Erythroblast (primary cell): ENCODE data around the gene GDF10.

ENCODE experiments used
- DNase-seq, 2 experiments: peaks; one replicate each; lab custom pipeline; 2025; lab: John Stamatoyannopoulos, UW
- GATA1 ChIP-seq: IDR thresholded peaks from 2 replicates; pipeline ENCODE4 v1.6.1; 2011; ENCODE audit warnings: low read depth, mild to moderate bottlenecking, control low read depth, low read length, moderate library complexity
- POLR2A ChIP-seq: IDR thresholded peaks from 2 replicates; pipeline ENCODE4 v1.6.1; 2011; ENCODE audit warnings: mild to moderate bottlenecking, low read length

GDF10 gene

GRCh38 chr10:47333532-47333931, 33.5 kb downstream of the GDF10 start:
- TF ChIP-seq GATA1 (no peak), POLR2A (no peak)
- no peak for DNase-seq

DNA sequence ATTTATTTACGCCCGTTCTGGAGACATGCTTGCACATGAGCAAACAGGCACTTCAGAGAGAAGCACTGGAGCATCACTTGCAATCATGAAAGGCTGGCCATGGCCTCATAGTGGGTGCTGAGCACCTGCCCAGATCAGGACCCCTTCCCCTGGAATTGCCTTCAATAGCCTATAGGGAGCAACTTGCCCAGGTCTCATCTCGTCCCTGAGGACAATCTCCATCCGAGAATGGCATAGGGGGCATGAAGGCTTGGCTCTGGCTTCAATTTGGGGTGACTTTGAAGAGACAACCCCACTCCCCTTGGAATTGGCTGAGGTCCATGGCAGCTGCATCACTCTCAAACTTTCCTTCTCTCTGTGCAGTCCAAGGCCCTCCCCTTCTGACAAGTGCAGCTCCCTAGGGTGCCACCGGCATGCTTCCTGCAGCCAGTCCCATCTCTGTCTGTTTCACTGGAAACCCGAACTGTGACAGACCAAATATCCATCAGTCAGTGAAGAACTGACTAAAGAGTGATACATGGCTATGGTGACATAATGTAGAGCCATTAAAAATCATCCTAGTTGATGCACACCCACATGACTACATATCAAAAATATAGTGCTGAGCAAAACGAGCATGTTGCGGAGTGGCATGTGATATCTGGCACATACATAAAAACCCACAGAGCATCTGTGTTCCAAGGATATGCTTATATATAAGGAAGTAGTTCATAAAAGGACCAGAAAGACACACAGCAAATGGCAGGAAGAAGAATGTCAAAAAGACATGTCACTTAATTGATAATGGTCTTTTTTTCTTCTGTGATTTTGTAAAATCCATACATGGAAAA, 34.7 kb downstream of the GDF10 start:
- no peak for TF ChIP-seq GATA1
- no peak for TF ChIP-seq POLR2A
- no peak for DNase-seq

DNA sequence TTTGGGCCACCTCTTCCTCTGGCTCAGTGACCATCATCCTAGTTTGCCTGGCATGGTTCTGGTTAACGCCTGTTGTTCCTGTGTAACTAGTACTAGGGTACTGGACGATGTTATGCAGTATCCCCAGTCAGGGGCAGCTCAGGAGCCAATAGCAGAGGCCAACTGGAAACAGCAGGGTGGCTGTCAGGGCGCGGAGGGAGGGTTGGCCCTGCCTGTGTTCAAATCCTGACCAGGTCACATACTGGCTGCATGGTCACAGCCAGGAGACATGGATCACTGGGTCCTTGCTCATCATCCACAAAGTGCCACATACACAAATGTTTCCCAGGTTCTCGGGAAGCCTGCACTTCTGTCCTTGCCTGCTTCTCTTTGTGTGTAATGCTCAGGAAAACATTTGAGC, 35.9 kb downstream of the GDF10 start:
- TF ChIP-seq POLR2A (no peak), GATA1 (no peak)
- DNase-seq = no peak

GRCh38 chr10:47336387-47337134, 36.6 kb downstream of the GDF10 start:
- TF ChIP-seq POLR2A = no peak
- TF ChIP-seq GATA1 = no peak
- peak; percentile 37 to 40 for DNase-seq

GRCh38 chr10:47337310-47337709, 37.3 kb downstream of the GDF10 start:
- TF ChIP-seq GATA1 (no peak), POLR2A (no peak)
- no peak for DNase-seq

DNA sequence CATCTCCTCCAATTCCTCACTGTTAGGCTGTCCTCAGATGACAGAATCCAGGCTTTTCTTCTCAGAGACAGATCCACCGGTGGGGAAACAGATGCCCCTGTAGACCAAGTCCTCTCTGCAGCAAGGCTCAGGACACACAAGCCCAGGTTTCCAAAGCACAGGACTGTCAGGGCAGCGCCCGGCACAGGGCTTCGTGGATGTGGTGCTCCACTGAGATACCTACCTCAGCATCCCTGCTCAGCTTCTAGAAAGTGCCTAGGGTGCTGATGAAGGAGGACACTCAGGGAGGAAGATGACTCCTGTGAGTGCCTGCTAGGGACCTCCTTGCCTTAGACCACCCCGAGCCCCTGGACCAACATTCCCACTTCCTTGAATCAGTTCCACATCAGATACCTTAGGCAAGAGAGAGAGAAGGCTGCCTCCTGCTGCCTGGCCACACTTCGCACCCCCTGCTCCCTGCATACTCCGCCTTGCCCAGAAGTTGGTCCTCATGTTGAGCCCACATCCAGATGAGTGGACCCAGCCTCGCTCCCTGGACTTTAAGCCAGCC, 39.3 kb downstream of the GDF10 start:
- no peak for DNase-seq
- TF ChIP-seq GATA1 = no peak
- no peak for TF ChIP-seq POLR2A

DNA sequence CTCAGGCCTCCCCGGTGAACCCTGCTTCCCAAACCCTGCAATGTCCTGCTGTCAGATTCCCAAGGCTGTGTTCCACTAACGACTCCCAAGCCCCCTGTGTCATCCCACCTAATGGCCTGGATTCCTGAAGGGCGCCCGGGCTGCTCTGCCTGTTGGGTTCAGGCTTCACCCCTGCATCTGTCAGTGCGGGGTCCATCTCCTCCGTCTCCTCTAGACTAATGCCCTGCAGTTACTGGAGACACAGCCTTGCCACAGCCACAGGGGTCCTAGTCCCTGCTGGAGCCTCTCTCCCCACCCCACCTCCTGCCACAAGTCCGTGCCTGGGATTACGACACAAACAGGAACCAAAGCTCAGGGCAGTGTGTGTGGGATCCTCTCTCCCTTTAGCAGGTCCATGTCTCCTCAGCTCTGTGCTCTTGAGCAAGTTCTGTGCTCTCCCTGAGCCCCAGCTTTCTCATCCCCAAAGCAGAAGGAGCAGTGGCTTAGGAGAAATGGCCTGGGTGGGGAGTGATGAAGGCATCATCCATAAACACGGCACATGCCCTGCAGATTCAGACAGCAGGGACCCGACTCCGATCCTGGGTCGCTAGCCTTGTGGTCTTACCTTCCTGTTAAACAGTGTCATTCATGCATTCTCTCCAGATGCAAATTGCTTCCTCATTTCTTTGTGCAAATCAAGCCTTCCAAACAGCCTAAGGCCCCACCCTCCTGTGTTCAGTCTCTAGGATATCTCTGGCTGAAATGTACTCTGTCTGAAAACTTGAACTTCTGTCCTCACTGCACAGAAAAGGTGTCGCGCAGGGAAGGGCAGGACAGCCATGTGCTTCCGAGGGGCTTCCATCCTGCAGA, 40.0 kb downstream of the GDF10 start:
- TF ChIP-seq POLR2A (no peak), GATA1 (no peak)
- DNase-seq = no peak

GRCh38 chr10:47340608-47341170, 40.7 kb downstream of the GDF10 start:
- DNase-seq = peak; percentile 55 to 79
- TF ChIP-seq POLR2A (no peak), GATA1 (no peak)

DNA sequence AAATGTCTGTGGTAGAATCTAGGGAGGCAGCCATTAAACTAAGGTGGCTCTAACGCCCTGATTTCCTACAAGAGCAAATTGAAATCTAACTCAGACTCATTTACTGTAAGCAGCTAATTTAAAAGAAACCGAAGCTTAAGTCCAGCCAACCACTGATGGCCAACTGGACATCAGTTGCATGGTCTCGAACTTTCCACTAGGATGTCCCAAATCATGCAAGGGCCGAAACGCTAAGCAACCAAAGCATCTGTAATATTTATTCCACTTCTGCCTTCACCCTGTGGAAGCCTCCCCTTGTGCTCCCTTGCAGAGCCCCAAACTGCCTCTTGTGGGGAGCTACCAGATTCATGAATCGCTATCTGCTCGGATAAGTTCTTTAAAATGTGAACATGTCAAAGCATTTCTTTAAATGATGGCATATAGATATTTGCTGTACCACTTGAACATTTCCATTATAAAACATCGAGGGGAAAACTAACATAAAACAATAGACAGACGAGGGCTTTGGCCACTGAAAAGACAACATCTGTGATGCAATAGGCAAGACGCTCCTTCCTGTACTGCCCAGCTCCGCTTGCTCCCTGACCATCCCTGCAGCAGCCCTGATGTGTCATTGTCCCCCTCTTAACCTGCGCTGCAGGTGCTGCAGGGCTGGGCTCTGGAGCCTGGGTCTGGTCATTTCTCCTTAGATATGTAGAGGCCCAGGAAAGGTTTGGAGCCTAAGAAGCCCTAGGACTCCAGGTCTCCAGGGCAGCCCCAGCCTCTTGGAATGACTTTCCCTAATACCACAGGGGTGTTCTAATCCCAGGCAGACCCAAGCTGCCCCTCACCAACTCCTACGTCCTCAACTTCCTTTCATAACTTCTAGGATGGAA, 45.2 kb downstream of the GDF10 start:
- no peak for DNase-seq
- TF ChIP-seq POLR2A = no peak
- TF ChIP-seq GATA1 = no peak

- no peak for TF ChIP-seq POLR2A
- TF ChIP-seq GATA1 = no peak
Observed at GRCh38 chr10:47346581-47347302, 46.7 kb downstream of the GDF10 start.

GRCh38 chr10:47347303-47347675, 47.3 kb downstream of the GDF10 start:
- DNase-seq = no peak
- TF ChIP-seq GATA1 (no peak), POLR2A (no peak)

More at GRCh38 chr10:47346581-47347302, 46.7 kb downstream of the GDF10 start:
- DNase-seq = no peak
